HFFc6 (cell line): Measurements from ENCODE around the gene CTXND1. TPM values are rescaled to one million over a fixed set of nuclear protein-coding genes. Genes with fewer than 3 reads are reported as not detected.

Source experiments
- DNase-seq: peaks from one replicate; pipeline ENCODE4 v3.0.0-alpha.2; 2018
- H3K27ac Mint-ChIP-seq: 2 replicates; pipeline ENCODE4 v1.8.0; 2020; ENCODE audit warnings: mild to moderate bottlenecking, mixed read lengths
- H3K27me3 Mint-ChIP-seq: 2 replicates; pipeline ENCODE4 v1.8.0; 2021; ENCODE audit warnings: mild to moderate bottlenecking, moderate library complexity, mixed read lengths; ENCODE audit not compliant: insufficient read depth
- H3K36me3 Mint-ChIP-seq: 2 replicates; pipeline ENCODE4 v1.8.0; 2021; ENCODE audit warnings: low read depth, mixed read lengths
- H3K4me1 Mint-ChIP-seq: 2 replicates; pipeline ENCODE4 v1.8.0; 2020; ENCODE audit warnings: low read depth, mixed read lengths
- H3K4me3 Mint-ChIP-seq: 2 replicates; pipeline ENCODE4 v1.8.0; 2020; ENCODE audit warnings: mild to moderate bottlenecking, moderate library complexity, mixed read lengths
- H3K9me3 Mint-ChIP-seq: 2 replicates; pipeline ENCODE4 v1.8.0; 2020; ENCODE audit warnings: mild to moderate bottlenecking, mixed read lengths
- total RNA-seq, 6 experiments: library from RNA; stranded (reverse); fragmentation: NEBNext Ultra II Directional; extraction: Animal tissue kit (Norgen Biotek cat#: 25700); gene quantifications; 2 replicates in 1 of 6; 3 replicates in 5 of 6; pipeline ENCODE4 v1.2.3, GENCODE V29; 2021
- TF ChIP-seq, protein P1 (sequence below): fragments of 200-600 bp; sonication (generic); IDR thresholded peaks from 2 replicates; pipeline ENCODE4 v1.5.0; 2021; ENCODE audit warnings: antibody characterized with exemption, mild to moderate bottlenecking

The CTXND1 gene
- total RNA-seq, 6 experiments from 2014 or later = not detected

- TF ChIP-seq, protein P1, sequence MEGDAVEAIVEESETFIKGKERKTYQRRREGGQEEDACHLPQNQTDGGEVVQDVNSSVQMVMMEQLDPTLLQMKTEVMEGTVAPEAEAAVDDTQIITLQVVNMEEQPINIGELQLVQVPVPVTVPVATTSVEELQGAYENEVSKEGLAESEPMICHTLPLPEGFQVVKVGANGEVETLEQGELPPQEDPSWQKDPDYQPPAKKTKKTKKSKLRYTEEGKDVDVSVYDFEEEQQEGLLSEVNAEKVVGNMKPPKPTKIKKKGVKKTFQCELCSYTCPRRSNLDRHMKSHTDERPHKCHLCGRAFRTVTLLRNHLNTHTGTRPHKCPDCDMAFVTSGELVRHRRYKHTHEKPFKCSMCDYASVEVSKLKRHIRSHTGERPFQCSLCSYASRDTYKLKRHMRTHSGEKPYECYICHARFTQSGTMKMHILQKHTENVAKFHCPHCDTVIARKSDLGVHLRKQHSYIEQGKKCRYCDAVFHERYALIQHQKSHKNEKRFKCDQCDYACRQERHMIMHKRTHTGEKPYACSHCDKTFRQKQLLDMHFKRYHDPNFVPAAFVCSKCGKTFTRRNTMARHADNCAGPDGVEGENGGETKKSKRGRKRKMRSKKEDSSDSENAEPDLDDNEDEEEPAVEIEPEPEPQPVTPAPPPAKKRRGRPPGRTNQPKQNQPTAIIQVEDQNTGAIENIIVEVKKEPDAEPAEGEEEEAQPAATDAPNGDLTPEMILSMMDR = no peak
- Mint-ChIP-seq H3K9me3 (no peaks in the 10 kb centered on the region), H3K36me3 (peaks cover 67% of the 10 kb centered on the region), H3K4me3 (no peak overlapping the region), H3K27ac (no peak overlapping the region), H3K4me1 (peaks cover 22% of the 10 kb centered on the region), H3K27me3 (no peaks in the 10 kb centered on the region)
- no peak for DNase-seq
Observed at GRCh38 chr15:80186066-80186465, 65.9 kb downstream of the CTXND1 start.

GRCh38 chr15:80185152-80185551 is 66.9 kb downstream of the CTXND1 start:
- H3K4me3 Mint-ChIP-seq = no peak overlapping the region
- DNase-seq = no peak
- H3K9me3 Mint-ChIP-seq = no peaks in the 10 kb centered on the region
- H3K4me1 Mint-ChIP-seq = peaks cover 23% of the 10 kb centered on the region
- H3K27me3 Mint-ChIP-seq = no peaks in the 10 kb centered on the region
- TF ChIP-seq, protein P1 = no peak
- peaks cover 70% of the 10 kb centered on the region for H3K36me3 Mint-ChIP-seq
- no peak overlapping the region for H3K27ac Mint-ChIP-seq

GRCh38 chr15:80184554-80184953 is 67.5 kb downstream of the CTXND1 start:
- peaks cover 73% of the 10 kb centered on the region for H3K36me3 Mint-ChIP-seq
- H3K27me3 Mint-ChIP-seq = no peaks in the 10 kb centered on the region
- no peak overlapping the region for H3K27ac Mint-ChIP-seq
- no peak overlapping the region for H3K4me3 Mint-ChIP-seq
- no peak for DNase-seq
- TF ChIP-seq, protein P1 = no peak
- H3K4me1 Mint-ChIP-seq = peaks cover 29% of the 10 kb centered on the region
- no peaks in the 10 kb centered on the region for H3K9me3 Mint-ChIP-seq

DNA sequence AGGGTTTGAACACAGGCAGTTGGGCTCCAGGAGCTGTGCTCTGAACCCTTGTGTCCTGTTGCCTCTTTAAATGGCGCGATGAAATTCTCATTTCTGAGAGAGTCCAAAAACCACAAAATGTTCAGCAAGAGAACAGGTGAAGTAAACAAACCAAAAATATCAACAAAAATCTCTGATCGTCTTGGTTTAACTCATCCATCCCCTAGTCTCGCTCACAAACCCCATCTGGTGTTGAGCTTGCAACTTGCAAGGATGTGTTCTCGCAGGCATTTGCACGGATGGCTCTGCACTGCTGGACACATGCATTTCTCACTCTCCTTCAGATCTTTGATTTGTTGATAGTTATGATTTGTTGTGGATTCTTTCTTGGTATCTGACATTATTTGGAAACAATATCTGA is 68.1 kb downstream of the CTXND1 start:
- Mint-ChIP-seq H3K9me3 (peaks cover 3% of the 10 kb centered on the region), H3K4me1 (peaks cover 35% of the 10 kb centered on the region), H3K27me3 (no peaks in the 10 kb centered on the region), H3K36me3 (peaks cover 76% of the 10 kb centered on the region), H3K4me3 (no peak overlapping the region), H3K27ac (no peak overlapping the region)
- TF ChIP-seq, protein P1 = peak; percentile 17; the same call in 1 of the 2 replicates
- no peak for DNase-seq

- Mint-ChIP-seq H3K27me3 (no peaks in the 10 kb centered on the region), H3K36me3 (peaks cover 76% of the 10 kb centered on the region), H3K4me3 (no peak overlapping the region), H3K4me1 (peaks cover 41% of the 10 kb centered on the region), H3K27ac (peak overlapping the region; percentile 24; the same call in 1 of the 2 replicates), H3K9me3 (peaks cover 7% of the 10 kb centered on the region)
- DNase-seq = no peak
- TF ChIP-seq, protein P1 = no peak
Observed at GRCh38 chr15:80183306-80183705, 68.7 kb downstream of the CTXND1 start.
